Stimulated activated naive CD8-positive, alpha-beta T cell treated with anti-CD3 and anti-CD28 coated beads, Interleukin-15, Interleukin-2, amounts not matched to agents 100 U/mL and 50 U/mL, for 24 hours (primary cell): ENCODE measurements around the gene GAMT.
A peak's percentile ranks its signal among the peaks of the same experiment; 100 is the strongest.
"Not testable (repeated sequence)": the region's sequence is repeated elsewhere in the genome, so short reads cannot be mapped to it uniquely, and the experiment has no call there.

ENCODE experiments used
- ATAC-seq: fragments of 150-1000 bp; cut with Tn5 transposase; one replicate; pipeline ENCODE4 v1.10.0; 2021
- DNase-seq: peaks from one replicate; pipeline ENCODE4 v3.0.0; 2021

GAMT gene

DNA sequence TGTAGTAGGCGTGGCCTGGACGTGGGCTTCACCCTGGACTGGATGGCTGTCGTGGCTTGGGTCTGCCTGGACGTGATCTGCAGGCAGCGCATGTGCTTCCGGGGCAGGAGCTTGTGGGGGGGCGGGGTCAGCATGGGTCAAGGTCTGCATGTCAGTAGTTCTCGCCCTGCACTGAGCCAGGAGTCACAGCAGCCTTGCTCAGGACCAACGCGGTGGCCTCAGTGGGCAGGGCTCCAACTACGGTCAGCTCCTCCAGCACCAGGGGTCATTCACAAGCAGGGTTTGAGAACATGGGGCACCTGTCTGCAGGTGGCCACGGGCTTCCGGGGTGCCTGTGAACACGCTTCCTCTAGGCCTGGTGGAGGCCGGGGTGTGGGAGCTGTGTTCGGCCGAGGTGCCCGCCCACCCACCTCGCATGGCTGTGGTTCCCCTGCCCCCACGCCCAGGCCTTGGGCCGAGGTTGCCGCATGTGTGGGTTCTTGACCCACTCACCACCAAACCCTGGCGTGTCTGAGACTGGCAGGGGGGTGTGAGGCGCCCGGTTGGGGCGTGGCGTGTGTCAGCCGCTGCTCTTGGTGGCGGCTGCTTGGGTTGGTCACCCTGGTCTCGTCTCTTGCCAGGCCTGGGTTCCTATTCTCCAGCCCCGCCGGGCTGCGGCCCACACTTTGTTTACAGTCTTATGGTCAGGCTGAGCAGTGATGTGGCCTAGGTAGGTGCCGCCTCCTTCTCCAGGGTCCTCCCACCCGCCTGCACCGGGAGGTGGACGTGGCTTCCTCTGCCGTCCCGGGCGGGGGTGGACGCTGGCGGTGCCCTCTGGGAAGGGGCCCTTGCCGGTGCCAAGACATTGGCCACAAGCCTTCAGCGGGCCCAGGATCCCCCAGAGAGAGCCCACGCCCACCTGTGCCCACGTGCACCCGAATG is 32.0 kb upstream of the GAMT start:
- DNase-seq: no peak
- no peak for ATAC-seq

DNA sequence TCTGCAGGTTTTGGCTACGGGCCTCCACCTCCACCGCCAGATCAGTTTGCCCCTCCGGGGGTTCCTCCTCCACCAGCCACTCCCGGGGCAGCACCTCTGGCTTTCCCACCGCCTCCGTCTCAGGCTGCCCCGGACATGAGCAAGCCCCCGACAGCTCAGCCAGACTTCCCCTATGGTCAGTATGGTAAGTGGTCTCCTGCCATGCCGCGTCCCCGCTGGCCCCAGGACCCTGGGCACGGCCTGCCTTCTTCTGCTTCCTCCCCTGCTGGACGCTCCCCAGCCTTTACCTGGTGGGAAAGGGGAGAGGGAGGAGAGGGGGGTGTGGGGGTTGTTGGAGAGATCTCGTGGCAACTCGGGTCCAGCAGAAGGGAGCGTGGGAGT is 31.2 kb upstream of the GAMT start:
- ATAC-seq (no peak), DNase-seq (no peak)

DNA sequence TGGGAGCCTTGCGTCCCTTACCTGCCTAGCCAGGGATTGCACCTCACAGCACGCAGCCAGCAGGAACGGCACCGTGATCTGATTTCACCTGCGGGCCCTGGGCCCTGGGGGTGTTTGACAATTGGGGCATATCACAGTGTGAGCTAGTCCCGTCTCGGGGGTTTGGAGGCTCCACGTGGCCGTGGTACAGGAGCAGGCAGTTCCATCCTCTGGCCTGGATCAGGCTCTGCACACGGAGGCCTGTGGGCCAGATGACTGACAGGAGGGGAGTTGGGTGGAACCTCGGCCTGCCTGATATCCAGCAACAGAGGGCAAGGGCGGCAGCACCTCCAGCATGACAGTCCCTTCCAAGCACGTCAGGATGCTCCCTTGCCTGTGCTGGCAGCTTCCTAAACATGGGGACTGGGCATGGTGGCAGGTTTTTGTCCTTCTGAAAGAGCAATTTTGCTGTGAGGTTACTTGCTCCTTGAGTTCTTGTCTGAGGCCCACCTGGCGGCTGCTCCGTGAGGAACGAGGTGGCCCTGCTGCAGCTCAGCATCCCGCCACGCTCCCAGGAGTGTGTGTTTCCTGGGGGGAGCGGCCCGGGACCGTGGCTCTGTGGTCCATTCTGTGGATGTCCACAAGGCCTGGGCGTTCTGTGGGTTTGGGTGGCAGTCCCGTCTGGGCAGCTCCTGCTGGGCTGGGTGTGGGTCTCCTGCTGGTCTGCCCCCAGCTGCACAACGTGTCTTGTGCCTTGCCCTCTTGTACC is 30.6 kb upstream of the GAMT start:
- DNase-seq: no peak

DNA sequence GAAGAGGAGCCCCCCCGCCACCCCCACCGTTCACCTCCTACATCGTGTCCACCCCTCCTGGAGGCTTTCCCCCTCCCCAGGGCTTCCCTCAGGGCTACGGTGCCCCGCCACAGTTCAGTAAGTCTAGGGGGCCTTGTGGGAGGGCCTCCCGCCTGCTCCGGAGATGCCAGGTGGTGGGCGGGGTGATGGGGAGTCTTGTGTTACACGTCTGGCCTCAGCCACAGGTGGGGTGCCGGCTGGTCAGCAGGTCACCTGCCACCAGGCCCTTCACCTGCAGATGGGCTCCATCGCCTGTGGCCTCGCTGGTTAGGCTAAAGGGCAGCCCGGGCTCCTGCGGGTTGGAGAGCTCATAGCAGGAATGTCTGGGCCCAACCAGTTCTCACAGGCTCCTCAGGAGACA is 28.9 kb upstream of the GAMT start:
- DNase-seq (no peak), ATAC-seq (no peak)

More for the DNA sequence above, 30.6 kb upstream of the GAMT start:
- no peak for ATAC-seq

DNA sequence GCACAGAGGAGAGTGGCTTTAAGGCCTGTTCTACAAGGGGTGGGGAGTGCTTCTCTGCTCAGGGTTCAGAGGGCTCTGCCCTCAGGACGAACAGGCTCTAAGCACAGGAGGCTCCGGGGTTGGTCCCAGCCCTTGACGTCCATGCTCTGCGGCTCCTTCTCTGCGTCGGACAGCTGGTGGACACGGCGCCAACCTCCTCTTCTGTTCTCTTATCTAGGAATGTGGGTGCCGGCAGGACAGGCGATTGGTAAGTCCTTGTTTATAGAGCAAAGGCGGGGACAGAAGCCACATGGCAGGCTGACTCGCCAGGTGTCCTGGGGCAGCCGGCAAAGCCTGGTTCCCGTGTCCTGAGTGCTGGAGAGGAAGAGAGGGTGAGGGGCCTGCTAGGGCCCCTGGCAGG is 28.4 kb upstream of the GAMT start:
- DNase-seq (no peak), ATAC-seq (no peak)

DNA sequence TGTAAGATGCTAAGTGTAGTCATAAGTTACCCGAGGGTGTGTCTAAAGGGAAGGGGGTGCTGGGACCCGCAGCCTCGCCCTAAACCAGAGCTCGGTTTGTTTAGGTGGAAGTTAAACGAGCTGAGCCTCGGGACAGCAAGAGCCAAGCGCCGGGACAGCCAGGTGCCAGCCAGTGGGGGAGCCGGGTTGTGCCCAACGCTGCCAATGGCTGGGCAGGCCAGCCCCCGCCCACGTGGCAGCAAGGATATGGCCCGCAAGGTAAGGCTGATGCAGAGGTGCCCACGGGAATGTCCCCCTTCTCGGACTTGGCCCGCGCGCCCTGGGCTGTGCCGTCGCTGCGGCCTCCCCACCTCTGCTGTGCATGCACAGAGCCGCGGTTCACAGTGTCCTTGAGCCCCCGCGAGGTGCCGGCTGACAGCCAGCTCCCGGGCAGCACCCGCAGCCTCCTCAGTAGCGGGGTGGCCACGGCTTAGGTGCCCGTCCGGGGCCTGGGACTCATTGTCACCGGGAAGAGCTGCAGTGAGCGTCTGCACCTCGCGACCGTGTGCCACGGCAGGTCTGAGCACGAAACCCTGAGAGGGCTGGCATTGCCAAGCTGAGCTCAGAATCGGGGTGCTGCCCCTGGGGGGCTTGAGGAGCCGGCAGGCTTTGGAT is 27.5 kb upstream of the GAMT start:
- ATAC-seq (no peak), DNase-seq (no peak)

DNA sequence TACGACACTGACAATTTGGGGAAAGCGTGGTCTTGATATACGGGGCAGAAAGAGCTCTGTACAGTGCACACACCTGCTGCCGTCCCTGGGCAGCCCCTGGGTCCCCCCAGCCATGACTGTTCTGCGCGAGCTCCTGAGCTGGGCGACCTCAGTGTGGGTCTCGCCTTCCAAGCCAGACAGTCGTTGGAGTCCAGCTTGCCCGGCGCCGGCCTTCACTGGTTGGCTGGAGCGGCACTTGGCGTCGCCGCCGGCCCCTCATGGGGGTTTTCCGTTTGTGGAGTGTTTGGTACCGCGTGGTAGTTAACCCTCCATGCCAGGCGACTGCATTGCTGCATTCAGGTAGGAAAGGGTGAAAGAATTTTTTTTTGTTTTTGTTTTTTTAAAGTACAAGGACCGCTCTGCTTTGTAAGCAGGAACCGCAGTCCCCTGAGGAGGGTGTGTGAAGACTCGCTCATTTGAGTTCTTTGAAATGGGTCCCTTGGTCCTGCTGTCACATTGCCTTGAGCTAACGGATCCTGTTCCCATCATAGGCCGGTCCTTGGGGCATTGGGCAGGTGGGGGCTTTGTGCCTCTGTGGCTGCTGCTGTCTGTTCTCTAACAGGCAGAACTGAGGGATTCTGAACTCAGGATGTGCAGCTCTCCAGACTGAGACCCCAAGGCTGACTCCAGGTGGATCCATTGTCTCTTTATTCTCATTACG is 26.0 kb upstream of the GAMT start:
- no peak for ATAC-seq

DNA sequence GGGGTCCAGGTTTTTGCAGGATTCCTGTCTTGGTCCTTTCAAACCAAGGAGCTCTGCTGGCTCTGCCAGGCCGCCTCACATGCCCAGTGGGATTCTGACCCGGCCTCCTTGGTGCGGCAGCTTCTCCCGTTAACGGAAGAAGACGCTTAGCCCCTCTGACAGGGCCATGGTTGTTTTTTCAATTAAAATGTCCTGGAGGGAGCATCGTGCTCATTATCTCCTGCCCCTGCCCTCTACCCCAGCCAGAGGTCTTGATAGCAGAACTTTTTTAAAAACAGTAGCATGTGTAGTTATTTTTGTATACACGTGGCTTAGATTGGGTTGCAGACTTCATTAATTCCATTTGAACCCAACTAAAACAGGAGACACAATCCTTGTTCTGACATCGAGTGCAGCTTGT is 25.4 kb upstream of the GAMT start:
- no peak for ATAC-seq

More for the DNA sequence above, 26.0 kb upstream of the GAMT start:
- DNase-seq: no peak

DNA sequence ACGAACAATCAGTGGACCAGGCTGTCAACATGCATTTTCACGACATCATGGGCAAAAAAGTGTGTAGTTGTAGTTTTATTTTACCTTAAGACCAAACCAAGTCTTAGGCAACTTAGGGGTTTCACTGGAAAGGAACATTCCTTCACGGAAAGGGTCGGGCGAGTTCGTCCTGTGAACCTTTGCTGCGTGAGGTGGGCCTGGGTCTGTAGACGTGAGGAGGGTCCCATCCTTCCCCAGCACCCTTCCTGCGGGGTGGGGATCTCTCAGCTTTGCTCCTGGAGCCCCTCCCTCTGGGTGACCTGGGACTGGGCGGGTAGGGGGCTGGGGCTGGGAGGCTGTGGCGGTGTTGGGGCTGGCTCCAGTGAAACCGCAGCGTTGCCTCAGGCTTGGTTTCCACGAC is 24.6 kb upstream of the GAMT start:
- ATAC-seq (no peak), DNase-seq (no peak)

More for the DNA sequence above, 25.4 kb upstream of the GAMT start:
- DNase-seq: no peak

DNA sequence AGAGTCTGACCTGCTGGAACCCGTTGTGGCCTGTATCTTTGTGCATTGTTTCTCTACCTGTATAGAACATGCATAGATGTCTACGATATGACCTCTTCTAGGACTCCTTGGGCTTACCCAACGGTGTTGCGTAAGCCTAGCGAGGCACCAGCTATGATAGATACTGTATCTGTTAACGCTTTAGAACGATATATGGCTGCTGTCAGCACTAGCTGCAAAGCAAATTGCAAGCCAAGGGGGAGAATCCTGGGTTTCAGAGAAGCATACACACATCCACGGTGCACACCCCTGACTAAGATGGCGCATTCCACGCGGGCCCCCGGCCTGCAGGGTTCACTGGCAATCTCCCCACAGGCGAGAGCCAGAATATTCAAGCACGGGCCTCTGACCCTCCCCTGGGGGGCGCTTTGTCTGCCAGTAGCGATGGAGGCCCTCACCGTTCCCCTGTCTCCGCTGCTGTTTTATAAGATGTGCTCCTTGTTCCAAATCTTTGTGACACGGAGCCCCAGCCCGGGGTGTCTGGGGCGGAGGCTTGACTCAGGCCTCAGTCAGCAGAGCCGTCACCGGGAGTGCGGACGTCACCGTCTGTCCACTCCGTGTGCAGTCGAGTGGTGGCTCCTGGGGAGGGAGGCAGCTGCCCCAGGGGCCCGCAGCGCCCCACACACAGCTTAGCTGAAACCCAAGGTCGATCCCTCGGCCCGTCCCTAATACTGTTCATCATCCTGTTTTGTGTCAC is 23.9 kb upstream of the GAMT start:
- ATAC-seq: no peak

DNA sequence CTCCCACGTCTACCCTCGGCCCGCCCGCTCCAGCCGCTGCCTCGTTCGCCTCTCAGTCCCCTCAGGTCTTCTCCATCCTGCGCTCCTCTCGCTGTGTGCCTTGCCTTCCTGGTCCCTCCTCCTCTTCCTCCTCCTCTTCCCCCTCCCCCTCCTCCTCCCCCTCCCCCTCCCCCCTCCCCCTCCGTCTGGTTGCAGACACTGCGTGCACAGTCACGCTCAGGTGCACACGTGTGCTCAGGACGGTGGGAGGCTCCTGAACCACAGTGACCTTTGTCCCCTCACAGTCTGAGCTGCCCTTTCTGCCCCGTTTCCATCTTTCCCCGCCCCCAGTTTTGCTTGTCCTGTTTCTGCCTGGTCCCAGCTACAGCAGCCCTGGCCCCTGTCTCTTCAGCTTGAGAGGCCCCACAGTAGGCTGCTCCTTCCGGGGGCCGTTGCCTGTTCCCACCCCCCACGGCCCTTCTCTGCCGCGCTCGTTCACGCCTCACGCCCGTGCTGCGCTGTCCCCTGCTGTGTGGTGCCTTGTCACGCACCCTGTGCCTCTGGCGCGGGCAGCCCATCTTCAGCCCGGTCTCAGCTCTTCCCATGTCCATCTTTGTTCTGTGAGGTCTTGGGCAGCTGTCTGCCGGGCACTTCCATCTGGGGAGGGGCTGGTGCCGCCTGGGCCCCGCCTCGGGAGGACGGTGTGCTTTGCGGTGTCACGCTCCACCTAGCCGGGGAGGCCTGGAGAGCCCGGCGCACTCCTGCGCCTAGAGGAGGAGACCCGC is 23.0 kb upstream of the GAMT start:
- ATAC-seq: no peak

More for the DNA sequence above, 23.9 kb upstream of the GAMT start:
- no peak for DNase-seq

DNA sequence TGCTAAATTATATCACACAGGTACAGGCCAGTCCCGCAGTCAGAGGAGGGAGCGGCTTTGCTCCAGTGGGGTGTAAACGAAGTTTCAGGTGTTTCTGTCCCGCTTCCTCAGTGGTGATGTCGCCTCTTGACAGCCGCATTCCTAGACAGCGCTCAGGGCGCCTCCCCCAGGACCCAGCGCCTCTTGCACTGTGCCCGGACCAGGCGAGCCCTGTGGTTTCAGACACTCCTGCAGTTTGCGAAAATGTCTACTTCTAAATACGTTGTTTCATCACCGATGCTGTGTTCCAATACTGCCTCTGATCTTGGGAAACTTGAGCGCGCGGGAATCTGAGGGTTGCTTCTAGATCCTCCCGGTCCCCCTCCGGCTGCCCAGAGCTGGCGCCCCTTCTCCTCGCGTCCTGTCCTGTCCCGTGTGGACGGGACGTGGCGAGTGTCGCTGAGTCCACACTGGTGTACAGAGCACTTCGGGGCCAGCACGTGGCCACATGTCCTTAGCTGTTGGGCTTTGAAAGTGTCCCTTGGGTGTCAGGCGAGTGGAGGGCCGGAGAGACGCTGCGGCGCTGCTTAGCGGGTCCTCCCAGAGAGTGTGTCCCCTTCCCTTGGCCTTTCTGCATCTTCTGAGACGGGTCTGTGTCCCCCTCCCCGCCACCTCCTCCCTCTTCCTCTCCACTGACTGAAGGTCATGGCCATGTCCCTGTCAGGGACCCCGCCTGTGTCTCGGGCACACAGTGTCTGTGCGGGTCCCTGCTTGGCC is 22.3 kb upstream of the GAMT start:
- DNase-seq: no peak
- no peak for ATAC-seq

More for the DNA sequence above, 23.0 kb upstream of the GAMT start:
- no peak for DNase-seq

DNA sequence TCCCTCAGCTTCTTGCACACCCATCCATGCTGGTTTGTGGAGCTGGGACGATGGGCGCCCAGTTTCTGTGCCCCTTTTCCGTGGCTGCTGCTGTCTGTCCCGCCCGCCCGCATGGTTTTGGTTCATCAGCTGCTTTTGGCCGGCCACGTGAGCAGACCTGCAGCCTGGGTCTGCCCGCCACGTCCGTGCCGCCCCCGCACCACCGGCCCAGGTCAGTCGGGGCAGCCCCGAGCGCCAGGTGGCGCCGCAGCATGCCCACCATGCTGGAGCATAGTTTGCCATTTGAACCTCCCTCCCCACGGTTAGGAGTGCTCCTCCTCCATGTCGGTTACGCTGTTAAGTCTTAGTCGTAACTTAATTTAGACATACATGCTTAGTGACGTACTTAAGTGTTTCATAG is 21.6 kb upstream of the GAMT start:
- ATAC-seq (no peak), DNase-seq (no peak)

DNA sequence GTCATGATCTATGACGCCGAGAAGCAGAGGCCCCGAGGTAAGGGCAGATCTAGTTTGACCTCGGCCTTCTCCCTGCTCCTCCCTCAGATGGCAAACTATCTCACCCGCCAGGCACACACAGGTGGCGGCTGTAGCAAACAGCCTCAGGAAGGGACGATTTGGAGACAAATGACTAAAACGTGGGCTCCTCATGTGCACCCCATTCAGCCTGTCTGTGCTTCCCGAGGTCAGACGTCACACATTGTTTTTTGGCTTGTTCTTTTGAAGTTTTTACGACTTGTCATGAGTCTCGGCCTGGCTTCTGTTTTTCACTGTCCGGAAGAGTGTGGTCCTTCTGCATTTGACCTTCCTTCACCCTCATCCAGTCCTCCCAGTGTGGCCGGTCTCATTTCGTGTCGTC is 21.0 kb upstream of the GAMT start:
- DNase-seq (no peak), ATAC-seq (peak; percentile 4)

DNA sequence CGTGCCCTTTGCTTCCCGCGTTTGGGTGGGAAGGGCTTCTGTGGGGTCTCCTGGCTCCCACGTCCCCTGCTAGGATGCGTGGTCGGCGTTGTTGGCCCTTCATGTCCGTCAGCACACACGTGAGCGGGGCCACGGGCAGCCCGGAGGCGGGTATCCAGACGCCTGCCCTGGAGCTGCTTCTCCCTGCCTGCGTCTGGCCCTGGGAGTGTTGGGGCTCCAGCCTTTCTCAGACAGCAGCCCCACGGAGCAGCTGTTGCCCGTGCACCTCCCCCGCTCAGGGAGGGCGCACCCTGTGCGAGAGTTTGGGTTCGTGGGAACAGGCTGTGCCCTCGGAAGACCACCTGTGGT is 20.6 kb upstream of the GAMT start:
- DNase-seq: no peak
- peak; percentile 2 for ATAC-seq

DNA sequence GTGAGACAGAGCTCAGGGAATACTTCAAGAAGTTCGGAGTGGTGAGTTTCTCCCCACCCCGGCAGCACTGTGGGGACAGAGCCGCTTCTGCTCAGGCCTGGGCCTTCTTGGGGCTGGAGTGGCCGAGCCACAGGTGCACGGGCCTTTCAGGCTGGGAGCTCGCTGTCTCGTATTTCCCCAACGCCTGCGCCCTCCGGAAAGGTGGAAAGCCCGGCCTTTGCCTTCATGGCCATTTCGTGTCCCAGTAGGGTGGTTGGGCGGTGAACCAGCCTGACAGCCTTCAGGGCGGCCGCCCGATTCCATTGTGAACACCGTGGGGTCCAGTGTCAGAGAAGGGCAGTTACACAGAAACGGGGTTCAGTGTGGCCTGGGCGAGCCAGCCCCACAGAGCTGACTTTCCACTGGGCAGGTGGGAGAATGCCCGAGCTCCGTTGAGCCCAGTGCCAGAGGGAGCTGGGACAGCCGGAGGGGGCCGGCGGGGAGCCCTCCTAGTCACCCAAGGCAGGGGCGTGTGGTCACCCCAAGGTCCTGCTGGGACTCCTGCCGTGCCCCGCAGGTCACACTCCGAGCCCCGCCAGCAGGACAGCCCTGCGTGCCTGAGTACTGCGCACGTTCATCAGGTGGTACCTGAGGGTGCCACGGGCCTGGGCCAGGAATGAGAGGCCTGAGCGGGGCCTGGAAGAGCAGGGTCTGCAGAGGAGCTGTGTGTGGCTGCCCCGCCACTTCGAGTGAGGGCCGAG is 20.0 kb upstream of the GAMT start:
- no peak for DNase-seq

DNA sequence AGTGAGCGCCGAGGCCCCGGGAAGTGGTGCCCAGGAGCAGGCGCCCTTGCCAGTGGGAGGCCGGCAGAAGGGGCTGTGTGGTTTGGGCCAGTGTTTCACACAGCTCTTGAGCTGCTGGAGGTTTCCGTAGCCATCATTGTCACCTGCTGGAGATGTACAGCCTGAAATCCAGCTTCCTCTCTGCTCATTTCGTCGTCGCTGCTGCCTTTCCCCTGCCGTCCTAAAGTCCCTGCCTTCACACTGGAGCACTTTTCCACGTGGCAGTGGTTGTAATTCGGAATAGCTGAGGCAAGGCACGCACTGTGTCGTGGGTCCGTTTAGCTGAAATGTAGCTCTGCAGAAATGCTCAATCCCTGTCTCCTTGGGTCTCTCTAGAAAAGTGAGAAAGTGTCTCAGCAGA is 19.2 kb upstream of the GAMT start:
- no peak for DNase-seq
- ATAC-seq: no peak

More for the DNA sequence above, 20.0 kb upstream of the GAMT start:
- ATAC-seq: no peak

DNA sequence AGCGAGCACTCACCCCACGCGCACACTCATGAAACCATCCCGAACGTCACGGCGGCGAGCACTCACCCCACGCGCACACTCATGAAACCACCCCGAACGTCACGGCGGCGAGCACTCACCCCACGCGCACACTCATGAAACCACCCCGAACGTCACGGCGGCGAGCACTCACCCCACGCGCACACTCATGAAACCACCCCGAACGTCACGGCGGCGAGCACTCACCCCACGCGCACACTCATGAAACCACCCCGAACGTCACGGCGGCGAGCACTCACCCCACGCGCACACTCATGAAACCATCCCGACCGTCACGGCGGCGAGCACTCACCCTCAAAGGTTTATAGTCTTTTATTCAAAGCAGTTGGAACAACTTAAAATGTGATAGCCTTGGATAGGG is 18.7 kb upstream of the GAMT start:
- not testable (repeated sequence) for DNase-seq, ATAC-seq
